ENCODE measurements around the gene STAT4.

The STAT4 gene

GRCh38 chr2:191038241-191038725, 112.5 kb downstream of the STAT4 start:
- DNase-seq = no peak

DNA sequence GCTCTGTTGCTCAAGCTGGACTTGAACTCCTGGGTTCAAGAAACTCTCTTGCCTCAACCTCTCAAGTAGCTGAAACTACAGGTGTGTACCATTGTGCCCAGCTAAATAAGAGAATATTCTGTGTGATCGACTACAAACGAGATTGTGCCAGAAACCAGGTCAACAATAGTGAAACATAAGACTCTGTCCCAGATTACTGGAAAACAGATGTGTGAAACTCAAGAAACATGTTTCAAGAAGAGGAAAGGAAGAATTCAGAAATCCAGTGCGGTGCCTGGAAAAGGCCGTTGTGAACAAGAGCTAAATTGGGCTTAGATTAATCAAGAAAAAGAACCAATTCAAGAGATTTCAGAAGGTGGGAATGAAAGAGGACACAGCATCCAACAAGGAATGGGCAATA, 113.4 kb downstream of the STAT4 start:
- no peak for DNase-seq

- DNase-seq = no peak
Measured at GRCh38 chr2:191036363-191036762, 114.4 kb downstream of the STAT4 start.

- DNase-seq = no peak
Measured at GRCh38 chr2:191032588-191033429, 118.0 kb downstream of the STAT4 start.

DNA sequence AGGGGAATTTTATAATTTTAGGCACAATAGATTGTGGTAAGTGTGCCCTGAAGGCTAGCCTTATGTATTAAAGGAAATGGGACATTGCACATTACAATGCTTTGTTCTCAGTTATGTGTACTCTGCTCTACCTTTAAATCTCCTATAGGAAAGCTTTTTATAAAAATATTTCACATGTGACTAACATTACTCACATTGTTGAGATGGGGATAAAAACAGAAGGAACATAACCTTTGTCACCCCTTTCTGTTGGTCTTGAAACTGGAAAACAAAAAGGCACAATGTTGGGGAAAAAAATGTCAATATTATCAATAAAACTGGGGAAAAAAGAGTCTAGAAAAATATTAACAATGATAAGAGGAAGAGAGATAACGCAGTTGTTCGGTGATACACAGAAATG, 119.5 kb downstream of the STAT4 start:
- no peak for DNase-seq

- DNase-seq = no peak
Measured at GRCh38 chr2:191030521-191031154, 120.2 kb downstream of the STAT4 start.

DNA sequence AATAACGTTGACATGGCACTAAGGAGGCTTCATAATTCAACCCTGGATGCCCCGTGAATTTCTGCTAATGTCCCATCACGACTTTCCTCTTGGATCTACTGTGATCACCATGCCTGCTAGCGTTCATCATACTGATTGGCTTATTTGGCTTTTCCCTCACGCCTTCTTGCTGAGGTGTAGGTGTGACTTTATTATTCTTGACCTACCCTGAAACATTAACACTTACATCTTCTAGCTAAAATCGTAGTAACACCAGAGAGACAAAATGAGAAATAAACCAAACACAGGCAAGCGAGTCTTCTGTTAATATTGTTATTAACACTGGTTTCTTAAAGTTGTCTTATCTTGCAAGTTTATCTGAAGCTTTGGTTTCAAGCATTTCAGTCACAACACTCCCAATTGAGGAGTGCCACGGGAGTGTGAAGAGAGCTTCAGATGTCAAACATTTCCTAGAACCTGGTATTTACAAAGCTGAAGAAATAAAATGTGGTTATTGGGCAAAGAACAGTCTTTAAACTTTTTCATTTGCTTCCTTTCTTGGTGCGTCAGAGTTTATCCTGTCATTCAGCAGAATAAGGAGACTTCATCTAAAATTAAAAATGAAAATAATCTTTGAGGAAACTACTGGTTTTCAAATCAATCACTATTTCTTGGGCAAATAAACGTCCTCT, 121.4 kb downstream of the STAT4 start:
- DNase-seq = no peak

DNA sequence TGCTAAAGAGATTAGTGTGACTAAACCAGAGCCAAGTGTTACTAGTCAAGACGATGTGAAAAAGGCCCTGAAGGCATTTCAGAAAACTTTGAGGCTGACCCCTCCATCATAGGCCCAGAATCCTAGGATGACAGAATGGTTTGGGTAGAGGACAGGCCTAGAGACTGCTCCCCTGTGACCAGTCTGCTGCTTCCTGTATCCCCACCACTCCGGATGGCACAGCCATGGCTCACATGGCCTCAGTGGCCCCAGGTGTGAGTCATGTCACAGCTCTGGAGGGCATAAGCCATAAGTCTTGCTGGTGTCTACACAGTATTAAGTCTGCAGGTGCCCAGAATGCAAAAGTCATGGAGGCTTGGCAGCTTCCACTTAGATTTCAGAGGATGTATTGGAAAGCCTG, 124.4 kb downstream of the STAT4 start:
- no peak for DNase-seq

DNA sequence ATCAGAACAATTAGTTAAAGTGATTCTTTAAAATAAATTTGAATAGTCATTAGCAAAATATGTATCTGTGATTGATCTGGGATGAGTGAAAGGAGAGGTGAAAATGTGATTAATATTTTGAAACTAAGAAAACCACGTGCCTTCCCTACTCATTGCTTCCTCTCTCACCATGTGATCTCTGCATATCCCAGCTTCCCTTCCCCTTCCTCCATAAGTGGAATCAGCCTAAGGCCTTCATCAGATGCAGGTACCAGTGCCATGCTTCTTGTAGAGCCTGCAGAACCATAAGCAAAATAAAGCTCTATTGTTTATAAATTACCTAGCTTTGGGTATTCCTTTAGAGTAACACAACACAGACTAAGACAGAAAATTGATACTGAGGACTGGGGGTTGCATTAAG, 125.7 kb downstream of the STAT4 start:
- DNase-seq = no peak

DNA sequence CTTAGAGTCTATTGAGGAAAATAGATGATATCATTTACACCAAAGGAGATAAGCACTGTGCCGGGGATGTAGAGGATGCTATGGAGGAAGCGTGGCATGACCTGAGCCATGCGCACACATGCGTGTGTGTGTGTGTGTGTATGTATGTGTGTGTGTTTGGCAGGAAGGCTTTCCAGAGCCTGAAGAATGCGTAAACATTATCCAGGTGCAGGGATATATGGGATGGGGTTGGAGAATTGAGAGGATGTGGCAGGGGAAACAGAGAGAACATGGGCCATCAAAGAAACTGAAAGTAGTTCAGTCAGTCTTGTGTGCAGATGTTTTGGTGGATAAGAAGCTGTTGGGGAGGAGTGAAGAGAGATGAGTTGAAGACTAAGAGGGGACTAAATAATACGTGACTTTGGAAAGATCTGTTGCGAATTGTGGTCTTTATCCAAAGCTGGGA, 127.5 kb downstream of the STAT4 start:
- no peak for DNase-seq

DNA sequence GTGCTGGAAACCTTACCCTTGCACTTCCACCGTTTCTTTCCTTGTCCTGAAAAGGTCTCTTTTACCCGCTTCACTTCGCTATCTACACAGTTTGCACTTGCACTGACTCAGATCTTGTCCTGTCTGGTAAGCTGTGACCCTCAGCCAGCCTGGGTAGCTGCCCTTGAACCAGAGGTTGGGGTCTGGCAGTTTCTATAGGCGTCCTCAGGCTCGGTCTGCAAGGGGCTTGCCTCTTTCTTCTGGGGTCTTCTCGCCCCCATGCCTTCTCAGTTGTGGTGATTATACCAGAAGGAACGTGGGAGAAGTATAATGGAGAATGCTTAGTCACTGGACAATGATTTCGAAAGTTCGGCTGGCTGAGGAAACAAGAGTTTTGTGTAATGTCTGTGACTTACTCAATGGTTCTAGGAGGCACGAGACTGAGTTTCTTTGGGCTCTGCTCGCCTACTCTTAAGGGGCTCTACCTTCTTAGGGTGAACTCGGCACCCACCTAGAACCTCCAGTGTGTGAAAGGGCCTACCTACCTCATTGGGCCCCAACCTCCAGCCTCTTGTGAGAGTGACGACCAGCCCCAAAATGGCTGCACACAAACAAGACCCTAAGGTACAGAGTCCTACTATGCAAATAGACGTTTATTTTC, 129.9 kb downstream of the STAT4 start:
- DNase-seq = peak in 1 of 2 experiments; percentile 27

GRCh38 chr2:191020221-191020741, 130.5 kb downstream of the STAT4 start:
- peak; percentile 92 to 95 for DNase-seq

DNA sequence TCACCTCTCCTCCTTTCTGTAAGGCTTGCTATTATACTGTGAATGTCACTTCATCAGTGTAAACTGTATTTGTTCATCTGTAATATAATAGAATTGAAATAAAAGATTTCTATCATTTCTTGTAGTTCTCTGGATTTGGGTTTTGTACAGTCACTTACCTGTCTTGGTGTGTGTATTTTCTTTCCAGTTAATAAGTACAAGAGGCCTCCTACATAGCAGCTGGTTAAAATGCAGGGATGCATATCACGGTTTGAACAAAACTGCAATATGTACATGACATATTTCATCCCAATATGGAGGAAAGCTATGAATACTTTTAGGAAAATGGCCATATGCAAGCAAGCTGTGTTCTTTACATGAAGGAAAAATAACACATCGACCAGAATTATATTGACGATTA, 131.4 kb downstream of the STAT4 start:
- DNase-seq = no peak

DNA sequence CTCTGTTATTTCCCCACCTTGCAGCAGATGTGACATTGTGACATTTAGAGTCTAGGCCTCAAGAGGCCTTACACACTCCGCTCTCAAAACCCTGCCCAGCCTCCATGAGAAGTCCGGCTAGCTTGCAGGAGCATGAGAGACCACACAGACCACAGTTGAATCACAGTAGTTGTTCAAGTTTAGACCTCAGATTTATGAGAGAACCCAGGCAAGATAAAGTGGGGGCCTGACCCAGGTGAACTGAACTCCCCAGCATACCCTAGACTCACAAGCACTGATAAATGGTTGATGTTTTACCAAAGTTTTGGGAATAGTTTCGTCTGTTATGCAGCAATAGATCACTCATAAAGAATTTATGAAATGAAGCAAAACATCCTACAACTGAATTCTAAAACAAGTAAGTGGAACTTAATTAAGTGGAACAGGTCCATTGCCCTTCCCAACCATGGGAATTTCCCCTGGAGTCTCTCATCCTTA, 132.1 kb downstream of the STAT4 start:
- no peak for DNase-seq

DNA sequence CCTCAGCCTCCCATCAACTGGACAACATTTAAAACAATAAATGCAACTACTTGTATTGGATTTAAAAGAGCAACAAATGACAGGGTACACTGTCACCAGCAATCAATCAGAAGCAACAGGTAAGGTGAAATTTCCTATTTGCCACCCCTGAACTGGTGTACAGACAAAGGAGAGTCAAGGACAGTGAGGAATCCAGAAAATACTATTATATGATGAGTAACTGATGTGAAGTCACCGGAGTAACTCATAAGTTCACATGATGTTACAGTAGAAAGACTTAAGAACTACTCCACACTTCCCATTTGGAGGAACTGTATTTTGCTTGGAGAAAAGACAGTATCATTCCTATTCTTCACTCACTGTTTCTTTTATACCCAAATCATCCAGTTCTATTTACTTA, 132.7 kb downstream of the STAT4 start:
- no peak for DNase-seq

DNA sequence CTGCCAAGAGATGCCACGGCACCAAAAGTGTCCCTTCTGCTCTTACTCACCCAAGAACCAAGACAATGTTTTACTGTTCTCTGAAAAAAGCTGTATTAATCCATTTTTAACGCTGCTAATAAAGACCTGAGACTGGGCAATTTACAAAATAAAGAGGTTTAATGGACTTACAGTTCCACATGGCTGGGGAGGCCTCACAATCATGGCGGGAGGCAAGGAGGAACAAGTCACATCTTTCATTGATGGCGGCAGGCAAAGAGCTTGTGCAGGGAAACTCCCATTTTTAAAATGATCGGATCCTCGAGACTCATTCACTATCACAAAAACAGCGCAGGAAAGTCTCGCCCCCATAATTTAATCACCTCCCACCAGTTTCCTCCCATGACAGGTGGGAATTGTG, 135.0 kb downstream of the STAT4 start:
- DNase-seq = no peak

DNA sequence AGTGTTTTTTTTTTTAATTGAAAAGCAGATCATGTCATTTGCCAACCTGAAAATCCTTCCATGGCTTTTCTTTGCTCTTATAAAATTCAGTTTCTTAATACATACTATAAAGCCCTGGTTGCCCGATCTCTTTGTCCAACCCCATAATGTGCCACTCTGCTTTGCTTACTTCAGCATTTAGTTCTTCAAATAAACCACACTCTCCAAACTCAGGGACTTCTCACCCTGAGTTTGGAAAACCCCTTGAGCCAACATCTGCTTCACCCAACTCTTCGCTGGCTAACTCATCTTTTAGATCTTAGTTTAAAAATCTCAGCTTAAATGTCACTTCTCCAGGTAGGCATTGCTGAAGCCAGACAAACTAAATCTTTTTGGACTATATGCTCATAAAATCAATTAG, 135.6 kb downstream of the STAT4 start:
- DNase-seq = no peak

- DNase-seq = no peak
Measured at GRCh38 chr2:191014653-191015020, 136.2 kb downstream of the STAT4 start.

GRCh38 chr2:191013932-191014652, 136.7 kb downstream of the STAT4 start, which contains the start of gene STAT1:
STAT1 (minus strand) TSS chr2:191014171; CDS start chr2:191010003, 4,168 bp downstream.
- peak; percentile 95 for DNase-seq

GRCh38 chr2:191013682-191013931, 137.2 kb downstream of the STAT4 start:
- no peak for DNase-seq

DNA sequence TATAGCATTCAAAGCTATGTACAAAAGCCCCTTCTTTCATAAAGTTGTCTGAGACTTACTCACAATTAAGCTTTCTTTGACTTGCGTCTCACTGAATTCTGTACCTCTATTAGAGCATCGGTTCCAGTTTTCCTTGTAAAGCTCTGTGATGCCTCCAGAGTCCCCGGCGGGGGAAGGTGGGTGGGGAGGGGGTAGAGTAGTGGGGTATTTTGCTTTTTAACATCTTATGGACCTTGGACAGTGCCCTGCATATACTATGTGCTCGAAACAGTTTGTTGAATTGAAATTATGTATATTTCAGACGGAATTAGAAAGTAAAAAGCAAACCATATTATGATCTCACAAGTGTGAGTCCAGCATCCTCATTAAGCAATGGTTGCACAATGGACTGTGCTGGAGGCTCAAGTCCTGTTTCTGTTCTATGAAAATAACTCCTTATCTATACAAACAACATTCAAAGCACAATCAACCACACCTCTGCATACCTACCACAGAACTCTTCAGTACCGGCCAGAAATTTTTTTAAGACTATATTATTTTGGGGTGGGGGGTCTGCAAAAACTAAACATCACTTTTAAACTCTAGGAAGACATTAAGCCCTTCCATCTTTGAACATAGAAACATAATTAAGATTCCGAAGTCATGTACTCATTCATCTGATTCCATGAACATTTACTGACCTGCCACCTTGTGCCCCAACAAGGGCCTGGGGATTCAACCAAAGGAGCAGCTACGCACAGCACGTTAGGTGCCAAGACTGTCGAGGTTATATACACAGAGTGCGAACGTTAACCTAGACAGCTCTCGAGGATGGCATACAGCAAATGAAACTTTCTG, 137.7 kb downstream of the STAT4 start:
- DNase-seq = no peak
